Stimulated activated CD8-positive, alpha-beta memory T cell treated with anti-CD3 and anti-CD28 coated beads, Interleukin-15, amount 100 ng/mL, for 48 hours (primary cell): Measurements from ENCODE around the gene EXOC6B.

Source experiments
- DNase-seq, 2 donors: peaks; one replicate each; pipeline ENCODE4 v3.0.0-alpha.2; 2020; ENCODE audit warnings: low read depth in 2 of 2

EXOC6B gene

DNA sequence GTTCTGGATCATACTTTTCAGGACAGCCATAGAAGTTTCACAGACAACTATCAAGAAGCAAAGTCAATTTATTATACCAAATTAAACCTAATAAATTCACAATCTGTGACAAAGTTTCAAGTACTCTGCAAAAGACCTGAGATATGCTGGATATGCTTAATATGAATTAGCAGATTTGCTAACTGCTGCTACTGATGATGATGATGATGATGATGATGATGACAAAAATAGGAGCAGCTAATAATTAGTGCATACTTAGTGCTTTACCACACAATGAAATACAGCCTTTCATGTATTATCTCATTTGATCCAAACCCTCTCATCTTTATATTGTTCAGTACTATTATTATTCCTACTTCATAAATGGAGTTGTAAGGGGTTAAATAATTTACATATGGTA is 462.4 kb downstream of the EXOC6B start:
- no peak for DNase-seq

DNA sequence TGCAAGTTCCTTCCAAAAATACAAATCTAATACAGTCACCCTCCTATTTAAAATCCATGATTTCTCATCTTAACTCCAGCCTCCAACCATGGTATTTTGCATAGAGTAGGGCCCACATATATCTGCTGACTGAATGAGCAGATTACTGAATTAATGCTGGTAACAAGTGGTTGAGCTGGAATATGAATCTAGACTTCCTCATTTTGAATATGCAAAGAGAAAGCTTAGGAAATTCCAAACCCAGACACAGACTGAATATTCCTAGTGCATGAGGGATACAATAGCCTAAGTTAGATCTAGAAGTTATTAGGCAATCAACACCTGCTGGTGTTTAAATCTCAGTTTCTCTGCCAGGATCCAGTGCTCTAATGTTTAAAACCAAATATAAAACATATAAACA is 463.1 kb downstream of the EXOC6B start:
- DNase-seq = no peak

DNA sequence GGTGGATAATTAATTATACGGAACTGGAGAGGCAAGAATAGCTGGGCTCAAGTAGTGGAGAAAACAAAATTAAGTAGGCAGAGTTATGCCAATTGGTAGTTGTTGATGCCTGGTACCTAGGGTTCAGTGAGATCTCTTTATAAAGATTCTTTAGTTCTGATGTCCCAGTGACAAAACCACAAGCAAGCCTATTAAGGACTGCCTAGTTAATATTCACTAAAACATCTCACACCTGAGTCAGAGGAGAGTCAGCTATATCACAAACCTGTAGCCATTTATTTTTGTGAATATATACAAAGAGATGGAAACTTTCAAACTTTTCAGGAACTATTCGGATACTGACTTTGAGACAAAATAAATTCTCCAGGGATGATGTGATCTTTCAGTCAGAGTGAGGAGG is 464.3 kb downstream of the EXOC6B start:
- no peak for DNase-seq

DNA sequence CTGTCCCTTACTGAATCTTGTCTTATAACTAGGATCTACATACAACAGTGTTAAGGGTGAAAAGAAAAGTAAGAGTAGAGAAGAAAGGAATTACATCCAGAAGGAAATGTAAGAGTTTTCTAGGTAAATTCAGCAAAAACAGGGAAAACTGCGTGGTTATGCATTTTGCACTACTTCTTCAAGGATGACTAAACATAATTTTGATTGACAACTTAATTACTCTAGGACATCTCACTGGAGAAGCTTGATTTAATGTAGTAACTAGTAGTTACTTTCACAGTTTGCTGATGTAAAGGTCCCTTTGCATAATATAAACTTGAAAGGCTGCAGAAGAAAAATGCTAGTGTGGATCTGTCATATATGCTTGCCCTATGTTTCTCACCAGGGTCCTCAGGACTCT is 464.8 kb downstream of the EXOC6B start:
- DNase-seq = no peak

DNA sequence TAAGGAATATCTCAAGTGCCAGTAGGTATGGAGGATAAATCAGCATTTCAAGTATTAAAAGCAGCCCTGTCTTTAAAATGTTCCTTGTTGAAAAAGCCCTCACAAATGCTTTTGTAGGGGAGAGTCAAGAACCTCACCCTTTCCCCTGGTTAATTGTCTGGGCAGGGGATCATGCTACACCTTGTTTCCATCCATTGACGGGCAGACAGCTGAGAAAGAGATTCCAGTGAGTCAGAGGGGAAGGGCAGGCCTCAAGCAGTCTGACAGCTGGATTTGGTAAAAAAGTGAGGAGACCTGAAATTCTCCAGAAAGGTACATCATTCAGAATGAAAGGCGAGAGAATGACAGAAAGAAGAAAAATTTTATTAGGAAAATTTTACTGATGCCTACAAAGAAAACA is 475.0 kb downstream of the EXOC6B start:
- no peak for DNase-seq

DNA sequence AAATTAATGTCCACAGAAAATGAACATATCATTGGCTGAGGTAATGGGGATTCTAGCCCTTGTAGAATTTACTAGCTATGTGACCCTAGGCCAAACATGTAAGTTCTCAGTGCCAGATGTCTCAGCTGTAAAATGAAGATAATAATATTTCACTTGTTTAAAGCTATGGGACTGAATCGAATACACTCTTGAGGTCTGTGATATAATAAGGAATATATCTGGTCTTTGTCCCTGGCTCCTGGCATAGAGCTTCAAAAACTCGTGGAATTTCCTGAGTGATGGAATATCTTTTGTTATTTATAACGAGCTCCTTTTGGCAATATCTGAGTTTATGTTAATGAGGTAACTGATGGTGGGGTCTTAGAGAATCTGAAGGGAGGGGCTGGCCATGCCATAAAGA is 476.8 kb downstream of the EXOC6B start:
- no peak for DNase-seq

DNA sequence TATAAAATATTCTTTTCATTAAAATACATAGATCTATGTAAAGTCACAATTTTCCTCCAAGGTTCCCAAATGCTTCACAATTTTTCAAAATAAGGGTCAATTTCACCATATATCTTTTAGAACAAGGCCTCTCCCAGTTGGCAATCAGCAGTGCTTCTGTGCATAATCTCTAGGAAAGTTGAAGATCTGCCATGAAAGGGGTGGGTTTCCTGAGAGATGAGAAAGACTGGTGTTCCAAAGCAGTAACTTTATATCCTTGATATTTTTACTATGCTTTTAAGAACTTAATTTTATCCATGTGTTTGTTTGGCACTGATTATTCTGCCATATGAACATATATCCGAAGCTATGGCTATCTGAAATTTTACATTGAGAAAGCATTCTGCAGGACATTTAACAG is 478.8 kb downstream of the EXOC6B start:
- DNase-seq = no peak

DNA sequence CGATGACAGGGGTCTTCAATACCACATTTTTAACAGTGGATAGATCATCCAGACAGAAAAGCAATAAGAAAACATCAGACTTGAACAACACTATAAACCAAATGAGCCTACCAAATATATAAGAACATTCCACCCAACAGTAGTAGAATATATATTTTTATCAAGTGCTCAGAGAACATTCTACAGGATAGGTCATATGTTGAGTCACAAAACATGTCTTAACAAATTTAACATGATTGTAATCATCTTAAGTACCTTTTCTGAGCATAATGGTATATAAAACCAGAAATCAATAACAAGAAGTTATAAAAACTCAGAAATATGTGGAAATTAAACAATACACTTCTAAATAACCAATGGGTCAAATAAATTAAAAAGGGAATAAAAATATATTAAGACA is 484.2 kb downstream of the EXOC6B start:
- DNase-seq = no peak

DNA sequence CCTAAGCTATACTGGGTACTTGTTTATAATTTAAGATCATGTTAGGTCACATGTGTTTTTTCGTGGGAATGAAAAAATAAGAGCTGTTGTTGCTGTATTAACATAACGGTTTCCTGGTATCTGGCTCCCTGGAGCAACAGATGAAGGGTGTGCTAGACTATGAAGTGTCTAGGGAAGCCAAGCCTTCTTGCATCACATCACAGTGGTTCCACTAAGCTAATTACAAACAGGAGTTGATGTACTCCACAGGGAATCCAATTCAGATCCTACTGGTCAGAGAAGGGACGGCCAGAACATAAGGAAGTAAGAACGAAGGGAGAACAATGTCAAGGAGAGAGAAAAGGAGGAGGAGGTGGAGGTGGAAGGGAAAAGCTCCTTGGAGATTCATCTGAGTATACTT is 485.2 kb downstream of the EXOC6B start:
- no peak for DNase-seq

DNA sequence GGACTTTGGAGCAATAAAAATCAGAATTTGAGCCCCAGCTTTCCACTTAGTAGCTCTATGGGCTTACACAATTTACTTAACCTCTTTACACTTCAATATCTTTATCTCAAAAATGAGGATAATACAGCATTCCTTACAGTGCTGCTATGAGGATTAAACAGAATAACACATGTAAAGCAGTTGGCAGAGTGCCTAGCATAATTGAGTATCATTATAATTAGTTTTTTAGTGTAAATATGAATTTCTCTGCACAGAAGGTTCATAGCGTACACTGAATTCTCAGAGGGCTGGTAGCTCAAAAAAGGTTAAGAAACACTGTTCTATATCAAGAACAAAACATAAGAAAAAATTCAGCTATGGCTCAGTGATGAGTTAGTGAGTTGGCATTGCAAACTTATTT is 487.8 kb downstream of the EXOC6B start:
- DNase-seq = no peak

DNA sequence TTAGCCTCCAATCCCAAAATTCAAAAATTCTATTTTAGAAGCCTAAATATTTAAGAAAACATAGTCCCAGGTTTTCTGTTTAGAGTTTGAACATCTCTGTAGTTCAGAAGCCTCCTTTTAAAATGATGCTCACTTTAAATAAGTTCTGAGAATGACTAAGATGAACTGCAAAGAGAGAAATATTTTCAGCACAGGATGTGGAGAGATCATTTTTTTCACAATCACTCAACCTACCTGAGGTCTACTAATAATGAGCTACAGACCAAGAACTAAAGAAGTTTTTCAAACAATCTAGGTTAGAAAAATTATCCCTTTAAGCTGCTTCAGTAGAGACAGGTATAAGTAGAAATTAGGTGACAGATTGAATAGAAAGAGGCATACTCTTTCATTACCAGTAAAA is 493.1 kb downstream of the EXOC6B start:
- DNase-seq = no peak

DNA sequence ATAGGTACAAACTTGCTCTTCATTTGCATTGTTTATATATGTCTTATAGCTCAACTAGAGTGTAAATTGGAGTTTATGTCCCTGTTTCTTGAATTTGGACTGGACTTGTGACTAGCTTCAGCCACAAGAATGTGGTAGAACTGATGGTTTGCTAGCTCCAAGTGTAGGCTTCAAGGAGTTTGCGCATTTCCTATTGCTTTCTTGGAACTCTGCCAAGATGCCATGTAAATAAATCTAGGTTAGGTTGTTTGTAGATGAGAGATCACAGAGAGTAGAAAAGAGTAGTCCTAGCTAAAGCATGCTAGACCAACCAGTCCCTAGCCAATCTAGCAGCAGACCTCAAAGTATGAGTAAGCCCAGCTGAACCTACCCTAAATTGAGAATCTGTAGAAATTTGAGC is 495.2 kb downstream of the EXOC6B start:
- no peak for DNase-seq

DNA sequence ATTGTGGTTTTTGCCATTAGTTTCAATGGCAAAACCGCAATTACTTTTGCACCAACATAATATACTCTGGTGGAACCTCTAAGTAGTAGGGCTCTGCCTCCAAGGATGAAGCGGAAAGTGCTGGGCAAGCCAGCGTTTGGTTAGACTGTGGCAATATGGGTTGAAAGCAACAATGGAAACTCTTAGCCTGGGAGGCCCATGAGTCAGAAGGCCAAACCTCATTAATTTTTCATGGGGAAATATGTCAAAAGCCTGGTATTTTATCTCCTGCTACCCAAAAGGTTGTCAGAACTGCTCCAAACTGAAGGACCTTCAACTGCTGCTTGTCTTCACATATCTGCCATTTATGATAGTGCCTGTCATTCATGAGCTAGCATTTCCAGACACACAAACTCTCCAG is 499.1 kb downstream of the EXOC6B start:
- DNase-seq = no peak

DNA sequence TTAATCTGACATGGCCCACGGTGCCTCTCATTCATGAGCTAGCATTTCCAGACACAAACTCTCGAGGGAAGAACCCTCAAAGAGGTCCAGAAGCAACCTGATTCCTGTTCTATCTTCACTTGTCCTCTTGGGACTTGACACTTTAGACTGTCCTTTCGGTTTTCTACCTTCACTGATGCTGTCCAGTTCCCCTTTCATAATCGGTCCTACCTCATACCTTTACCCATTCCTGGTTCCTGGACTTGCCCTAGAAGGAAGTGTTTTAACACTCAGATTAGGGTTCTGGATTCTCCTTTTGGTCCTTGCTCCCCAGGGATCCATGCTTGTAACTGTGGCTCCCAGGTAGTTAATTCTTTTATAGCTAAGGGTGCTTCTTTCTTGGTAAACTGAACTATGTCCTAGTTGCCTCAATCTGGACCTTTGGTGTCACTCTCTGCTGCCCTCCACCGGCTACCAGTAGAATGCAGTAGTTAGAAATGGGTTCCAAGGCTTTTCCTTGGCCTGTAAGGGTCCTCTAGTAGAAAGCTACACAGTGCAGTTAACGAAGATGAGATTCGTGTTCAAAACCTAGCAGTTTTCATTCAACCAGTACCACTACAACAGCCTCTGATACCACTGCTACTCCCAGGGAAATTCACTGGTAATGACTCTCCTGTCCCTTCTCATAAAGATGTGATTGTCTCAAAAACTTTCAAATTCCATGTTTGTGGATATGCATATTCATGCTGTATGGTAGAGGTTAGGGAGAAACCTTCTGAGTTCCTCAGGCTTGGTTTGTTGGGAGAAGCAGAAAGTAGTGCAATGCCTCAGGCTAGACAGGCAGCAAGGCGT is 500.0 kb downstream of the EXOC6B start:
- no peak for DNase-seq

DNA sequence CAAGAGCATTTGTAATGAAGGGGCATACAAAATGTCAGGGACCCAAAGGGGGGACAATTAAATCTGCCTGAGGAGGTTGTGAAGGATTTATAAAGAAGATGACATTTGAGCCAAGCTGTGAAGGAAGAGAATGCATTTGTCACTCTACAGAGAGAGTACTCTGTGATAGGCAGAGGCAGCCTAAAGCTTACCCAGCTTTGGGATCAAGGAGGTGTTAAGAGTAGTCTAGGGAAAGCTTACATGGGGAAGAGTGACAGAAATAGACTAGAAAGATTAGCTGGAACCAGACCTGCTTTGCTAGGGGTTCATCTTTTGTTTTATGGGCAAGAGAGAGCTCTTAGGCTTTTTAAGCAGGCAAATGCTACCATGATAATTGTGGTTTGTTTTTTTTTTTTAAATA is 509.1 kb downstream of the EXOC6B start:
- no peak for DNase-seq

DNA sequence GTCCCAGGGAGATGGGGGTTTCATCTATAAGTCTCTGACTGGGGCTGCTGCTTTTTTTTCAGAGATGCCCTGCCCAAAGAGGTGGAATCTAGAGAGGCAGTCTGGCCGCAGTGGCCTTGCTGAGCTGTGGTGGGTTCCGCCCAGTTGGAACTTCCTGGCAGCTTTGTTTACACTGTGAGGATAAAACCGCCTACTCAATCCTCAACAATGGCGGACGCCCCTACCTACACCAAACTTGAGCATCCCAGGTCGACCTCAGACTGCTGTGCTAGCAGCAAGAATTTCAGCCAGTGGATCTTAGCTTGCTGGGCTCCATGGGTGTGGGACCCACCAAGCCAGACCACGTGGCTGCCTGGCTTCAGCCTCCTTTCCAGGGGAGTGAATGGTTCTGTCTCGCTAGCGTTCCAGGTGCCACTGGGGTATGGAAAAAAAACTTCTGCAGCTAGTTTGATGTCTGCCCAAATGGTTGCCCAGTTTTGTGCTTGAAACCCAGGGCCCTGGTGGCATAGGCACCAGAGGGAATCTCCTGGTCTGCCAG is 525.6 kb downstream of the EXOC6B start:
- DNase-seq = no peak

DNA sequence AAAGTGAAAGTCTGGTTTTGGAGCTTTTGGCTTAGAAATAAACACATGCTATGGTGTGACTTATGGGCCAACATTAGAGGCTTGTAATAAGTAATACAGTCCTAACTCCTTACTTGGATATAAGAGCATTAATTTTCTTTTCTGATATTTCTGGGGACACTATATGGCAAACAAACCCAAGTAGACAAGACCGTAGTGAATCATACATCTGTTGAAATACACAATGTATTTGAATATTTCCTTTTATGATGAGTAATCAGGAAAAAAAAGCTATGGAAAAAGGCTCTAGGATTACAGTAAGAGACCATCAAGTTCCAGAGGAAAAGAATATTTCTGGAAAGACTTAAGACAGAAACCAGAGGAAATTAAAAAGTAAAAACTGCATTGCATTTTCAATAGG is 532.2 kb downstream of the EXOC6B start:
- DNase-seq = no peak

DNA sequence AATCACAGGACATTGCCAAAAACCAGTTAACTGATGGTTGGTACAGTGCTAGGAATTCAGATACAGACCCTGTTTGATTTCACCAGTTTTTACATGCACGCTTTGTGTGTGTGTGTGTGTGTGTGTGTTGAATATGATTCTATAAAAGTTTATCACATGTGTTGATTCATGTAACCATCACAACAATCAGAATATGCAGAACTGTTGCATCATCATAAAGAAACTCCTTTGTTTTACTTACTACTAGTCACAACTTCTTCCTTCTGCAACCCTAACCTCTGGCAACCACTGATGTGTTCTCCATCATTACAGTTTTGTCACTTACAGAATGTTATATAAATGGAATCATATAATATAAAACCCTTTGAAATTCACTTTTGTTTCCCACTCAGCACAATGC is 533.4 kb downstream of the EXOC6B start:
- no peak for DNase-seq

DNA sequence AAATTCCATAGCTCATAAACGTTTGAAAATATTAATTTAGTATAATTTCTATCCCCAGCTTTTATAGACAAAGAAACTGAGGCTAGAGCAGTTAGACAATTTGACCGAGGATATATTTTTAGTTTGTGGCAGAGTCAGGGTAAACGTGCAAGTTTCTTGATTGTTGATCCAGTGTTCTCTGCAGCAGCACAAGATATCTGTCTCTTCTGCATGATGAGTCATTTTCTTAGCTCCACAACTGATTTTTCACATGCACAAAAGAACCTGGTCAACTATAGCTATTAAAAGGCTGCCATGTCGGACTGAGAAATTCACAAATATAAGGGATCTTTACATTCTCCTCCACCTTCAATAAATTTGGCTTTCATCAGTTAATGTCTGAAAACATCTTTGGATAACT is 534.8 kb downstream of the EXOC6B start:
- no peak for DNase-seq

DNA sequence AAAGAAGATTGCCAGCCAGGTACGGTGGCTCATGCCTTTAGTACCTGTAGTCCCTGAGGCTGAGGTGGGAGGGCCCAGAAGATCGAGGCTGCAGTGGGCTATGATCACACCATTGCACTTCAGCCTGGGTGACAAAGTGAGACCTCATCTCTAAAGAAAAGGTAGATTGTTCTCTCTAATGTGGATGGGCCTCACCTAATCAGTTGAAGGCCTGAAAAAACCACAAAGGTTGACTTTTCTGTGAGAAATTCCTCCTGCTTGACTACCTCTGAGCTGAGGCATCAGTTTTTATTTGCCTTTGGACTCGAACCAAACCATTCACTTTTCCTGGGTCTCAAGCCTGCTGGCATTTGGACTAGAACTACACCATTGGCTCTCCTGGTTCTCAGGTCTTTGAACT is 536.1 kb downstream of the EXOC6B start:
- no peak for DNase-seq

DNA sequence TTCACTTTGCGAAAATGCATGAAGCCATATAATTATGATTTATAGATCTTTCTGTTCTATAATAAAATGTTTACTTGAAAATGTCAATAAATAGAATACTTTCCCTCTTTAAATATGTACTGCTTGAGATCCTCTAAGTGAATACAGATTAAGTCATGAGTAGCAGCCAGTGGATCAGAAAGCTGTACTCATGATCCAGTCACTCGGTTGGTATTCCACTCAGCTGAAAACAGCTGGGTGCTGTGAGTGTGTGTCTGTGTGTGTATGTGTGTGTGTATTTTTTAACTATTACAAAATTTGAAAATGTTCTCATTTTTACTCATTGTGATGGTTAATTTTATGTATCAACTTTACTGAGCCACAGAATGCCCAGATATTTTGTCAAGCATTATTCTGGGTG is 536.5 kb downstream of the EXOC6B start:
- DNase-seq = no peak

DNA sequence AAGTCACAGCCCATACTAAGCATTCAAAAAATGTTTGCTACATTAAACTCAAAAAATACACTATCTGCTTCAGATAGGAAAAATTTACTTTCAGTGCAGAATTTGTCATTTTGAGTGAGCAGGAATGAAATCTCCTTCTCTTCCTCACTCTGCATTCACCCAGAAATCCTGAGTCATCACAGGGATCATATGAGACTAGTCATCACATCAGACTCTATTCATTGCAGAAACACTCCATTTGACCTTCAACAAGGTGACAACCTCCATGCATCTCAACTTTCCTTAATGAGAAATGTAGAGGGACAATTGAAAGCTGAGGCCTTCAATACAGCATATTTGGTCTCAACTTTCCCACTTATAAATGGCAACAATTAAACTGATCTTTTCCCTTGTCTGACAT is 547.8 kb downstream of the EXOC6B start:
- DNase-seq = no peak

DNA sequence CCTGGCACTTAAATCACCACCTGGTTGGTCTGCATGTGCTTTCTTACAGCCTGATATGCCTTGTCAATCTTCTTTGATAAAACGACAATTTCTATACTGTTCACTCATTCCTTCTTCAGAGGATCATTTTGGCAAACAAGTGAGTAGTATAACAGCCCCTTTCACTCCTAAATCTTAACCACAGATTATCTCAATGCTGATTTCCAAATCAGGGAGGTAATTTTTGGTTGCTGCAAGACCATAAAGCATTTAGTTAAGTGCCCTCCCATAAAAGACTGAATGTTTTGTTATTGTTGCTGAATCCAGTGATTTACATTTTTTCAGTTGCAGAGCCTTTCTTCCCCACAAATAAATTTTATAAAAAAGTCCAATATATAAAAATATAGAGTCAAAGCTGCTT is 549.0 kb downstream of the EXOC6B start:
- DNase-seq = no peak

DNA sequence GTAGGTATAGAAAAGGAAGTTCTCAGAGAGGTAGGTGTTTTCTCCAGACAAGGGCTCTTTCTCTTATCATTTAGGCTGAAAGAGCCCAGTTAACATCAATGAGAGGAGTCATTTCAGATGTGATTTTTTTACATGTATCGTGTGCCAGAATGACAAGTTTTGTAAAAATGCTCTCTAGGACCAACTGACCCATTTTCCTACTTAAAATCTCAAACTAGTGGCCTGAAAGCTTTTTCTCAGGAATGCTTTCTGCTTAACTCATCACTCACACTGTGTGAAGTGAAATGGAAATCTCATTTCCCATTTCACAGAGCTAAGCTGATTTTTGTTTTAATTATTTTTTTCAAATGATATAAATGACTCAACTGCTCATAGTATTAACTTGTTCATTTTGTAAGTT is 549.5 kb downstream of the EXOC6B start:
- DNase-seq = no peak
